Activated T-cell treated with anti-CD3 and anti-CD28 coated beads, Interleukin-2, amount 50 U/mL, for 48 hours (primary cell): ENCODE results near the gene TMEM139.

Source experiments
- DNase-seq, 2 experiments: peaks; one replicate each; pipeline ENCODE4 v3.0.0-alpha.2; 2020

Gene TMEM139

DNA sequence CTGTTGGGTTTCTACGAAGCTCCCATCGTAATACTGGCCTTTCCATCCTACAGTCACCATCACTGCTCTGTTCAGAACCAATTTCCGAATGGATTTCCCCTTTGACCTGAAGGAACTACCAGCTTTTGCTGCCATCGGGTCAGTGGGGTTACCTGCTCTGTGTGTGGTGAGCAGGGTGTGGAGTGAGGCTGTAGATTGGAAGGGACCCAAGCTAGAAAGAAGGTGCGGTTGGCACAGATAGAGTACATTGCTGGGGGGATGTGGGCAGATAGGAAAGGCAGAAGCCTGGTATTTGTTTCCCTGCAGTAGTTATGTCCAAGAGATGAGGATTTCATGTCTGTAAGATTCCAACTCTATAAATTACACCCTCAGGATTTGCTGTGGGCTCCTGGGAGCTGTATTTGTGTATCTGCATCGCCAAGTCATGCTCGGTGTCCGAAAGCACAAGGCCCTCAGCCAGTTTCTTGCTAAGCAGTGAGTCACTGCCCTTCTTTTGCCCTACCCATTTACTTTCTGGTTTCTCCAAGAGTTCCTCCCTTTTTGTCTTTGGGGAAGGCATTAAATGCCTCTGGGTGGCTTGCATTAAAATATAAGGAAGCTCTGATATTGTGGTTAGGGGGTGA is 46.5 kb downstream of the TMEM139 start:
- DNase-seq: no peak

DNA sequence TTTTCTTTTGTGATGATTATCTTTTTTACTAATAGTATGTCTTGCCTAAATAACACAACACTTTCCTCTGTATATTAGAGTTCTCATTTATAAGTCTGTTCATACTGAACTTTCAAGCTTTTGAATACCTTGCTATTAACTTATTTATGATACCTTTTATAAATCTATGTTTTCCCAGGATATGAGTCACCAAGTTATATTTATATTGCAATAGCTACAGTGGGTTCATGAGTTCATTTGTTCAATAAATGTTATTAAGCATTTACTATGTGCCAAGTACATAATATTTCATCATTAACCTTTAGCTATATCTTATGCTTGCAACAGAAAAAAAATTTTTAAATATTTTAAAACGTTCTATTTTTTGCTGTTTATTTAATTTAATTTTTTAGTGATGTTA is 49.5 kb downstream of the TMEM139 start:
- DNase-seq: no peak

DNA sequence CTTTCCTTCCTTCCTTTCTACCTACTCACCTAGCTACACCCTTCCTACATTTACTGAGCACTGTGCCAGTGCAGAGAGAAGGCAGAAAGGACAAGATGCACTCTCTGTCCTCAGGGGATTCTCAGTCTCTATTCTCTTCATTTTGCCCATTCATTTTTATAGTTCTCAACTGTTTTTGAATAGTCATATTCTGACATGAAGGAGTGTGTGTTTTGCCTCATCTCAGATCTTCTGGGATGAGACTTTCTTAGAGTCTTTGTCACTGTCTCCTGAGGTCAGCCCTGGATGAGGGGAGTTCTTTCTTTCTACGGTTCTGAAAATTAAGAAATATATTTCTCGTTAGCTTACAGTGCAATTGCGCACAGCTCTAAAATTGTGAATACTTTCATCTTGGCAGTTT is 52.5 kb downstream of the TMEM139 start:
- DNase-seq: no peak
